Spleen (tissue), 13 donors: ENCODE measurements around the gene DBH. TPM values are rescaled to one million over a fixed set of nuclear protein-coding genes. Genes with fewer than 3 reads are reported as not detected.

Source experiments
- DNase-seq: peaks from one replicate; pipeline ENCODE4 v3.0.0-alpha.2; 2020
- H3K27ac ChIP-seq, 8 donors: fragments of 200-600 bp; sonication (generic) in 7 of 8; 1 replicate in 4 of 8; 2 replicates in 4 of 8; pipeline versions ENCODE4 v1.5.0 to v1.8.0; 2016 to 2021; ENCODE audit warnings: inconsistent platforms in 4 of 8, mild to moderate bottlenecking in 4 of 8, moderate library complexity in 1 of 8
- H3K27me3 ChIP-seq, 7 donors: fragments of 200-600 bp; sonication (generic) in 6 of 7; replicated peaks in 1 of 7; 1 replicate in 4 of 7; 2 replicates in 3 of 7; pipeline versions ENCODE4 v1.5.0 to v1.8.0; 2016 to 2021; ENCODE audit warnings: inconsistent platforms in 3 of 7, mild to moderate bottlenecking in 1 of 7
- H3K36me3 ChIP-seq, 6 donors: fragments of 200-600 bp; sonication (generic) in 5 of 6; 1 replicate in 4 of 6; 2 replicates in 2 of 6; pipeline versions ENCODE4 v1.5.0 to v1.8.0; 2016 to 2021; ENCODE audit warnings: inconsistent platforms in 2 of 6
- H3K4me1 ChIP-seq, 6 donors: fragments of 200-600 bp; sonication (generic) in 5 of 6; 1 replicate in 3 of 6; 2 replicates in 3 of 6; pipeline versions ENCODE4 v1.5.0 to v1.8.0; 2016 to 2021; ENCODE audit warnings: inconsistent platforms in 3 of 6
- H3K4me3 ChIP-seq, 8 donors: fragments of 200-600 bp; sonication (generic) in 7 of 8; 1 replicate in 4 of 8; 2 replicates in 4 of 8; pipeline versions ENCODE4 v1.5.0 to v1.8.0; 2016 to 2021; ENCODE audit warnings: inconsistent platforms in 4 of 8, mild to moderate bottlenecking in 4 of 8, moderate library complexity in 2 of 8
- H3K9me3 ChIP-seq, 8 donors: fragments of 200-600 bp; sonication (generic) in 7 of 8; 1 replicate in 4 of 8; 2 replicates in 4 of 8; pipeline versions ENCODE4 v1.5.0 to v1.8.0; 2016 to 2021; ENCODE audit warnings: inconsistent platforms in 4 of 8
- POLR2A ChIP-seq, 3 donors: fragments of 450-650 bp; IDR thresholded peaks; one replicate each; pipeline ENCODE4 v1.5.1; 2017; ENCODE audit warnings: antibody characterized with exemption in 3 of 3, mild to moderate bottlenecking in 1 of 3
- POLR2AphosphoS5 ChIP-seq, 3 donors: sonication (generic); formaldehyde crosslinking; IDR thresholded peaks; one replicate each; pipeline ENCODE4 v1.5.1; 2017; ENCODE audit warnings: antibody characterized with exemption in 3 of 3
- WGBS, 5 donors: extraction: QIAGEN DNeasy Blood & Tissue Kit in 3 of 5; methylation state at CpG; one replicate each; pipeline versions ENCODE4 v1.1.5 to v1.1.7; 2013 to 2018; 5-methylcytosine and 5-hydroxymethylcytosine counted together
- intact Hi-C: fragments of 100-400 bp; cut with DNase I; formaldehyde crosslinking; loops from one replicate; pipeline ENCODE4 v1.15.0; 2023; ENCODE audit warnings: low total_unique reads
- long read RNA-seq, 2 donors: transcript quantifications; one replicate each; lab custom pipeline, GENCODE V29; 2026
- polyA plus RNA-seq, 3 donors: library from polyadenylated mRNA; stranded (reverse); fragments of 200-250 nt; gene quantifications; one replicate each; pipeline ENCODE4 v1.2.1, GENCODE V29; 2013
- total RNA-seq, 7 donors: library from RNA; depleted of rRNA in 3 of 7; stranded (reverse); fragments of >200 nt in 3 of 7; fragmentation: NEBNext Ultra II Directional in 4 of 7; extraction: Animal tissue kit (Norgen Biotek cat#: 25700) in 4 of 7; gene quantifications; one replicate each; pipeline versions ENCODE4 v1.1.0 to v1.2.1, GENCODE V29; 2016 to 2021
- TF ChIP-seq, protein P1 (sequence below), 11 experiments: fragments of 200-600 bp in 7 of 11; fragments of 450-650 bp in 4 of 11; sonication (generic) in 4 of 11; IDR thresholded peaks in 8 of 11; conservative IDR thresholded peaks in 3 of 11; 1 replicate in 7 of 11; 2 replicates in 4 of 11; pipeline versions ENCODE4 v1.4.0 to v1.8.0; 2016 to 2021; ENCODE audit warnings: antibody characterized with exemption in 11 of 11, inconsistent platforms in 4 of 11, mild to moderate bottlenecking in 1 of 11
- donor health status: healthy with polysubstance abuse.
- donor health status: DM: no; HTN: no; CAD: no; lungs with moderate emphysema.
- donor health status: DM: no; HTN: no; CAD: no.
- donor health status: Bipolar disorder and iron deficiency.
- donor health status: healthy.
- donor health status: DM: no; HTN: no; CAD: no.
- donor health status: DM: yes; HTN: yes; CAD: no.

DBH gene
- total RNA-seq (1 to 10 TPM in 1 of 7 donors, under 1 TPM in 4, not detected in 2; 0.27 to 1.2 (median 0.57) TPM), polyA plus RNA-seq (under 1 TPM; 0.03 to 0.26 (median 0.16) TPM)
- long read RNA-seq, donor 1, result 0 reads
- long read RNA-seq, donor 2, result 0 reads

DNA sequence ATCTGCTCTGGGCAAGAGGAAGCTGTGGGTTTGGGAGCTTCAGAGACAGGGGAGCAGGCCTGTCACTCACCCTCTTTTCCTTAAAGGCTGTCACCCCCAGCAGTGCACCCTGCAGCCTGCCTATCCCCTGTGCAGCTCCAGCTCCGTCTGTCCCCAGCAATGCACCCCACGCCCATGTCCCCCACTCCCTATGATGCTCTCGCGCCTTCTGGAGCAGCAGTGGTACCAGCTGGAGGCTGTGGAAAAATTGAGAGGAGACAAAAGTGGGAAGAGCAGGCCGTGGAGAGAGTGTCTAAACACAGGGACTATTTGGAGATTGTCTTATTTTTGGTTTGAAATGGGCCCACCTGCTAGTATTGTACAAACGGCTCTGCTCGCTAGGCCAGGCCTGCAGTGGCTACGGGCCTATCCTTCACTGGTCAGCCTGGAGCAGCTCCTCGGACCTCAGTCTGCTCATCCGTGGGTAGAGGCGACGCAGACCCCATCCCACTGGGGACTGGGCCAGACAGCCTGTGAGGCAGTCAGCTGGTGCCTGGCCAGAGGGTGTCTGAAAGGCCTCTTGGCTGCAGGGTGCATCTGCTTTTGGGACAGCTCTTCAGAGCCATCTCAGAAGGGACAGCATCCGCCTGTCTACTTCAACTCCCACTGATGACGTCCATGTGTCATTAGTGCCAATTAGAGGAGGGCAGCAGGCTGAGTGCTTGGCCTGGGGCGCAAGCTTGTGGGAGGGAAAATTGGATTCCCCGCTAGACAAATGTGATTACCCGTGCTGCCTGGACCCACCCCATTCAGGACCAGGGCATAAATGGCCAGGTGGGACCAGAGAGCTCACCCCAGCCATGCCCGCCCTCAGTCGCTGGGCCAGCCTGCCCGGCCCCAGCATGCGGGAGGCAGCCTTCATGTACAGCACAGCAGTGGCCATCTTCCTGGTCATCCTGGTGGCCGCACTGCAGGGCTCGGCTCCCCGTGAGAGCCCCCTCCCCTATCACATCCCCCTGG is at the start of gene DBH:
DBH (plus strand) TSS at position 831 of the 999 bp plus-strand sequence; CDS start at position 840, 9 bp downstream.
- H3K9me3 ChIP-seq, result no peaks in the 10 kb centered on the region
- intact Hi-C loops, result no loop called here
- WGBS, 5 donors, result 82 to 92% (median 84%) methylated on average over 11 to 24 of the region's 24 CpGs
- peak within 1 kb of the TSS in 2 of 8 donors; percentile 31 to 54 for H3K27ac ChIP-seq
- peaks cover 0 to 34% (median 10%) of the 10 kb centered on the region in 6 donors for H3K4me1 ChIP-seq
- H3K36me3 ChIP-seq, result no peaks in the 10 kb centered on the region
- peak in 1 of 3 donors; percentile 27 for TF ChIP-seq POLR2AphosphoS5 (IDR thresholded peaks at IDR 0.05)
- TF ChIP-seq, protein P1, sequence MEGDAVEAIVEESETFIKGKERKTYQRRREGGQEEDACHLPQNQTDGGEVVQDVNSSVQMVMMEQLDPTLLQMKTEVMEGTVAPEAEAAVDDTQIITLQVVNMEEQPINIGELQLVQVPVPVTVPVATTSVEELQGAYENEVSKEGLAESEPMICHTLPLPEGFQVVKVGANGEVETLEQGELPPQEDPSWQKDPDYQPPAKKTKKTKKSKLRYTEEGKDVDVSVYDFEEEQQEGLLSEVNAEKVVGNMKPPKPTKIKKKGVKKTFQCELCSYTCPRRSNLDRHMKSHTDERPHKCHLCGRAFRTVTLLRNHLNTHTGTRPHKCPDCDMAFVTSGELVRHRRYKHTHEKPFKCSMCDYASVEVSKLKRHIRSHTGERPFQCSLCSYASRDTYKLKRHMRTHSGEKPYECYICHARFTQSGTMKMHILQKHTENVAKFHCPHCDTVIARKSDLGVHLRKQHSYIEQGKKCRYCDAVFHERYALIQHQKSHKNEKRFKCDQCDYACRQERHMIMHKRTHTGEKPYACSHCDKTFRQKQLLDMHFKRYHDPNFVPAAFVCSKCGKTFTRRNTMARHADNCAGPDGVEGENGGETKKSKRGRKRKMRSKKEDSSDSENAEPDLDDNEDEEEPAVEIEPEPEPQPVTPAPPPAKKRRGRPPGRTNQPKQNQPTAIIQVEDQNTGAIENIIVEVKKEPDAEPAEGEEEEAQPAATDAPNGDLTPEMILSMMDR (IDR thresholded peaks at IDR 0.05 in 8 of 11, conservative IDR thresholded peaks at IDR 0.05 in 3 of 11), result no peak
- no peak for TF ChIP-seq POLR2A (IDR thresholded peaks at IDR 0.05)
- H3K4me3 ChIP-seq, result no peak within 1 kb of the TSS
- DNase-seq, result no peak
- peaks cover 0 to 51% (median 0%) of the 10 kb centered on the region in 7 donors for H3K27me3 ChIP-seq

DNA sequence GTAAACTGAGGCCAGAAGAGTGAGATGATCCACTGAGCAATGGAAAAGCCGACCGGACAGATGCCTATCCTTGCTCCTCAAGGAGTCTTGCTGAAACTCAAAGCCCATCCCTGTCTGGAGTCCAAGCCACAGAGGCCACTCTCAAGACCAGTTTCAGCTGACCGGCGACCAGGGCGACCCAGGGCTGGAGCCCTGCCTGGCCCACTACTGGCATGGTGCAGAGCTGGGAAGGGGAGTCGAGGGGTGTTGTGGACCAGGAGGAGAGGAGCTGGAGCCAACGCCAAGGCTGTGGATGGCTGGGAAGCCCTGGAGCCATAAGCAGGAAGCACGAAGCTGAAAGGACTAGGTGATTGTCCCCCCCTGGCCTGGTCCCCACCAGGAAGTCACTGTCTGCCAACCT is 49.1 kb upstream of the DBH start:
- peaks cover 0 to 74% (median 24%) of the 10 kb centered on the region in 7 donors for H3K27me3 ChIP-seq
- H3K4me3 ChIP-seq, result no peak overlapping the region
- H3K27ac ChIP-seq, result no peak overlapping the region
- H3K4me1 ChIP-seq, result peaks cover 0 to 23% (median 16%) of the 10 kb centered on the region in 6 donors
- no peaks in the 10 kb centered on the region for H3K9me3 ChIP-seq
- DNase-seq, result no peak
- 78 to 85% (median 82%) methylated on average over 8 of the region's 8 CpGs for WGBS, 5 donors
- no peaks in the 10 kb centered on the region for H3K36me3 ChIP-seq
- intact Hi-C loops, result no loop called here
- TF ChIP-seq, protein P1 (IDR thresholded peaks at IDR 0.05 in 8 of 11, conservative IDR thresholded peaks at IDR 0.05 in 3 of 11), result no peak
- TF ChIP-seq POLR2A (IDR thresholded peaks at IDR 0.05), result no peak
- TF ChIP-seq POLR2AphosphoS5 (IDR thresholded peaks at IDR 0.05), result no peak

DNA sequence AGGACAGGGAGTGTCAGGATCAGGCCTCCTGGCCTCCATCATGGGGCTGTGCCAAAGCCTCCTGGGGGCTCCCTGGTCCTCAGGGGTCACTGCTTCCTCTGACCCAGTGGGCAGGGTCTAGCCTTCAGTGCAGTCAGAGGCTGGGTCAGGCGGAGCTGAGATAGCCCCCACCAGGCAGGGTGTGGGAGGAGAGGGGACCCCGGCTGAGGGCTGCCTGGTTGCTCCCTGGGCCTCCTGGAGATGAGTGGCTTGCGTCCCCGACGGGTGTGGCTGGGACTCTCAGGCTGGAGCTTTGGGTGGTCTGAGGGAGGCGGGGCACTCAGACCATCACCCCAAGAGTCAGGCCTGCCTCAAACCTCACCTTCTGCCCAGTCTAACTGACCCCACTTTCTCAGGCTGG is 48.7 kb upstream of the DBH start:
- TF ChIP-seq, protein P1 (IDR thresholded peaks at IDR 0.05 in 8 of 11, conservative IDR thresholded peaks at IDR 0.05 in 3 of 11), result no peak
- TF ChIP-seq POLR2A (IDR thresholded peaks at IDR 0.05), result no peak
- no peak overlapping the region for H3K27ac ChIP-seq
- peaks cover 0 to 23% (median 16%) of the 10 kb centered on the region in 6 donors for H3K4me1 ChIP-seq
- no peaks in the 10 kb centered on the region for H3K9me3 ChIP-seq
- no peaks in the 10 kb centered on the region for H3K36me3 ChIP-seq
- peaks cover 0 to 71% (median 24%) of the 10 kb centered on the region in 7 donors for H3K27me3 ChIP-seq
- DNase-seq, result no peak
- no peak overlapping the region for H3K4me3 ChIP-seq
- intact Hi-C loops, result no loop called here
- 85 to 95% (median 88%) methylated on average over 3 to 6 of the region's 6 CpGs for WGBS, 5 donors
